Bronchial epithelial cell (primary cell): ENCODE results near the gene TMEM178B. TPM values are rescaled to one million over a fixed set of nuclear protein-coding genes. Genes with fewer than 3 reads are reported as not detected.

Source experiments
- DNase-seq: peaks from one replicate; pipeline ENCODE4 v3.0.0-alpha.2; 2010; ENCODE audit warnings: low read depth
- FAIRE-seq: peaks from 2 replicates; lab custom pipeline; 2011; peaks lifted over from hg19 to GRCh38; lab: Jason Lieb, UNC
- H3K27me3 ChIP-seq: 2 replicates; pipeline ENCODE4 v1.5.1; 2011; ENCODE audit warnings: low read length; ENCODE audit not compliant: control insufficient read depth, insufficient read depth
- H3K36me3 ChIP-seq: 2 replicates; pipeline ENCODE4 v1.5.1; 2011; ENCODE audit warnings: low read length; ENCODE audit not compliant: control insufficient read depth, insufficient read depth
- H3K4me3 ChIP-seq: 2 replicates; pipeline ENCODE4 v1.5.1; 2011; ENCODE audit warnings: mild to moderate bottlenecking, low read depth, low read length, control low read depth
- total RNA-seq: library from RNA; depleted of rRNA; stranded (reverse); fragments of >200 nt; gene quantifications from 2 replicates; pipeline ENCODE4 v1.2.1, GENCODE V29; 2014
- TF ChIP-seq, protein P1 (sequence below): IDR thresholded peaks from 2 replicates; pipeline ENCODE4 v1.5.1; 2011; ENCODE audit warnings: mild to moderate bottlenecking, moderate library complexity, low read length, control low read depth, inconsistent platforms; ENCODE audit not compliant: insufficient read depth, severe bottlenecking

TMEM178B gene
- total RNA-seq, 1 donor from 2014 or later = under 0.01 TPM

DNA sequence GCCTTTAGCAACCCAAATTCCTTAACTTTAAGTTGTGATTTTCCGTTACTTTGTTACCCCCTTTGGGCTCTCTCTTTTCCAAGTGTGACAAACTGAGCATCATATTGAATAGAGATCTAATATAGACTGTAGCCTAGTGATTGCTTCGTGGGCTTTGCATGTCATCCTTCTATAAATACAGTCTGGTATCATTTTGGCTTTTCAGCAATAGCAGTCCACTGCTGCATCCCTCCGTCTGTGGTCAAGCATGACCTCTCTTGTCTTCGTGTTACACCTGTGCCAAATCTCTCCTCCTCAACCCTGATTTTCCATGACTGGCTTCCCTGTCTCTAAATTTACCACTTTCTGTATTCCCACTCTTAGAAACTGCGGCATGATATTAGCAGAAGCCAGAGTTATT lies 423.5 kb downstream of the TMEM178B start:
- Histone ChIP-seq H3K4me3 (no peak overlapping the region), H3K27me3 (no peaks in the 10 kb centered on the region), H3K36me3 (no peaks in the 10 kb centered on the region)
- FAIRE-seq = no peak
- TF ChIP-seq, protein P1, sequence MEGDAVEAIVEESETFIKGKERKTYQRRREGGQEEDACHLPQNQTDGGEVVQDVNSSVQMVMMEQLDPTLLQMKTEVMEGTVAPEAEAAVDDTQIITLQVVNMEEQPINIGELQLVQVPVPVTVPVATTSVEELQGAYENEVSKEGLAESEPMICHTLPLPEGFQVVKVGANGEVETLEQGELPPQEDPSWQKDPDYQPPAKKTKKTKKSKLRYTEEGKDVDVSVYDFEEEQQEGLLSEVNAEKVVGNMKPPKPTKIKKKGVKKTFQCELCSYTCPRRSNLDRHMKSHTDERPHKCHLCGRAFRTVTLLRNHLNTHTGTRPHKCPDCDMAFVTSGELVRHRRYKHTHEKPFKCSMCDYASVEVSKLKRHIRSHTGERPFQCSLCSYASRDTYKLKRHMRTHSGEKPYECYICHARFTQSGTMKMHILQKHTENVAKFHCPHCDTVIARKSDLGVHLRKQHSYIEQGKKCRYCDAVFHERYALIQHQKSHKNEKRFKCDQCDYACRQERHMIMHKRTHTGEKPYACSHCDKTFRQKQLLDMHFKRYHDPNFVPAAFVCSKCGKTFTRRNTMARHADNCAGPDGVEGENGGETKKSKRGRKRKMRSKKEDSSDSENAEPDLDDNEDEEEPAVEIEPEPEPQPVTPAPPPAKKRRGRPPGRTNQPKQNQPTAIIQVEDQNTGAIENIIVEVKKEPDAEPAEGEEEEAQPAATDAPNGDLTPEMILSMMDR = no peak
- no peak for DNase-seq

DNA sequence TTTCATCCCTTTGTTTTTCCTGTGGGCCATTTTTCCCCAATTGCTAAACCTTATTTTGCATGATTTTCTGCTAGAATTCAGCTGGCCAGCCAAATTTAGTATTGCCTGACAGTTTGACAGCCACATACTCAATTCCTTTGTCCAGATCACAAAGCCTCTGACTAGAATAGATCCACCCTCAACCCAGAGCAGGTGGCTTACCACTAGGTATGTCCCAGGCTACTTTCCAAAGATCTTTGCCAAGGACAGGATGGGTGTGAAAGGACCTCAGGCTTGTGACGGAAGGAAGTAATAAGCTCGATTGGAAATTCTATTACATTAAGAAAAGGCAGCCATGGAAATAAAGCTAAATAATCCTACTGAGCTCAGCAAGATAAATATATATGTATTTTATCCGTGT lies 426.7 kb downstream of the TMEM178B start:
- TF ChIP-seq, protein P1 = no peak
- Histone ChIP-seq H3K4me3 (no peak overlapping the region), H3K36me3 (no peaks in the 10 kb centered on the region), H3K27me3 (no peaks in the 10 kb centered on the region)
- FAIRE-seq (no peak), DNase-seq (no peak)

DNA sequence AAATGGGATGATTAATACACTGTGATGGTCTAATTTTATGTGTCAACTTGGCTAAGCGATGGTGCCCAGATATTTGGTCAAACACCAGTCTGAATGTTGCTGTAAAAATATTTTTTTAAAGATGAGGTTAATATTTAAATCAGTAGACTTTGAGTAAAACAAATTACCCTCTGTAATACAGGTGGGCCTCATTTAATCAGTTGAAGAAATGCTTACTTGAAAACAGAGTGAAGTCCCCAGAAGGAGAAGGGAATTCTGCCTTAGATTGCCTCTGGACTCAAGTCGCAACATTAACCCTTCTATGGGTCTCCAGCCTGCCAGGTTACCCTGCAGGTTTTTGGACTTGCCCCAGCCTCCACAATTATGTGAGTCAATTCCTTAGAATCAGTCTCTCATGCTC lies 427.6 kb downstream of the TMEM178B start:
- Histone ChIP-seq H3K27me3 (no peaks in the 10 kb centered on the region), H3K36me3 (no peaks in the 10 kb centered on the region), H3K4me3 (no peak overlapping the region)
- TF ChIP-seq, protein P1 = no peak
- FAIRE-seq (no peak), DNase-seq (no peak)

DNA sequence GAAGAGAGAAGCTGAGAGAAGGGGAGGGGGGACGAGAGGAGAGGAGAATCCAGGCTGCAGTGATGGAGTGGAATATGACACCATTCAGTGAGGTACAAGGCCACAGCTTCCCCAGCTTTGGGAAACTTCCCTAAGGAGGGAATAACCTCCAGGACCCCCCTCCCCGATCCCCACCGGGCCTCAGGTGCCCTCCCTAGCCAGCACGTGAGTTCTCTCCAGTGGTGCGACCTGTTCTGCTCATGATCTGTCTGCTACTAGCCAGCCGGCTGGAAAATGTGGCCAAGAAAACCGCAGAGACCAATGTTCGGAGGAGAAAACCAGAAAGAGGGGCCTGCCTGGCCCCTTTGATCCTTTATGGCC lies 437.4 kb downstream of the TMEM178B start:
- H3K4me3 ChIP-seq = no peak overlapping the region
- H3K36me3 ChIP-seq = no peaks in the 10 kb centered on the region
- H3K27me3 ChIP-seq = no peaks in the 10 kb centered on the region
- no peak for DNase-seq
- no peak for FAIRE-seq
- TF ChIP-seq, protein P1 = no peak

DNA sequence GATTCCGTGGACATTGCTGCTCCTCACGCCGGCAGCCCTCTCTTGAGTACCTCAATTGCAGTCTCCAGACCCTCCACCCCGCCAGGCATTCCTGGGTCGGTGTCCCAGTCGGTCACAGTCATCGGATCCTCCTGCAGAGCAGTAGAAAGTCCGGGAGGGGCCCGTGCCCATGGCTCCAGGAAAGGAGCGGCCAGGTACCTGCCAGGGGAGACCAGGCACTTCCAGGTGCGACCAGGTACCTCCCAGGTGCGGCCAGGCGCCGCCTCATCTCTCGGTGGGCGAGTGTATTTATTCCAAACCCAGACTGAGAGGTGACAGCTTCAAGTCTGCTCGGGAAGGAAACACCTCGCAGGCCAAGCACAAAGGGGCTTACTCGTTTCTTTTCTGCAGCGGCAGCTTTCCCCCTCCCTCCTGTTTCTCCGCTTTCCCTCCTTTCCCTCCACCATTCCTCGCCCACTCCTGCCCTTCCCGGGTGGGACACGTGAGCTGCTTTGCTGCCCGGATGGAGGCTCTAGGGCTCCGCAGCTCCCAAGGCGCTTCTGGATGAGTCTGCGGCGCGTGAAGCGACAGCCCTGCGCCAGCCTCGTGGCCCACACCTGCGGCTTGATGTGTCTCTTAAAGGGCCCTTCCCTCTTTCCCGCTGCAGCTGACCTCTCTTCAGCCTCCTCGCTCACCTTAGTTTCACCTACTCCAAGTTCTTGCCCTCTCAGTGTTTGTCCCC lies 438.0 kb downstream of the TMEM178B start:
- no peak for FAIRE-seq
- H3K27me3 ChIP-seq = no peaks in the 10 kb centered on the region
- TF ChIP-seq, protein P1 = no peak
- no peaks in the 10 kb centered on the region for H3K36me3 ChIP-seq
- H3K4me3 ChIP-seq = peak overlapping the region; percentile 37
- DNase-seq = no peak

DNA sequence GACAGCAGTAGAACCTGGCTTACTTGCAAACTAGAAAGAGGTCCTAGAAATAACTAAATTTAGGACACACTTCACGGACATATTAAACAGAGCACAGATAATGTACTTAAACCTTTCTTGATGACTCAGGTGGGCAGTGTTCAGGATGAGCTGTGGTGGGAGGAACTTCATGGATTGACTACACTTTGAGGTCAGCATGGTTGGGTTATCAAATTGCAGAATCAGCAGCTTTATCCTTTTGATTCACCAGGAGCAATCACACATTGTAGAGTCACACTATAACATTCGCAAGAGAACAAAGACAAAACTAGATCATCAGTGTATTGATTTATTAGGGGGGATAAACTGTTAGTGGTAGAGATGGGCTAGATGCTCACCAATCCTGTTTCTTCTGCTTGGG lies 438.7 kb downstream of the TMEM178B start:
- FAIRE-seq (no peak), DNase-seq (no peak)
- H3K36me3 ChIP-seq = no peaks in the 10 kb centered on the region
- TF ChIP-seq, protein P1 = no peak
- H3K27me3 ChIP-seq = no peaks in the 10 kb centered on the region
- H3K4me3 ChIP-seq = no peak overlapping the region
